ENCODE data around the gene CHKA.

GRCh38 chr11:68064926-68065325 lies 56.3 kb downstream of the CHKA start:
- TF ChIP-seq SIN3A (IDR thresholded peaks at IDR 0.05; ENCODE audit: borderline replicate concordance, insufficient read depth, low read length) (no peak), POLR2AphosphoS5 (IDR thresholded peaks at IDR 0.05; ENCODE audit: low read depth, low read length) (no peak)
